Prostate gland (tissue), 2 donors: Measurements from ENCODE around the gene EPS8. TPM values are rescaled to one million over a fixed set of nuclear protein-coding genes. Genes with fewer than 3 reads are reported as not detected.
"Not testable (repeated sequence)": the region's sequence is repeated elsewhere in the genome, so short reads cannot be mapped to it uniquely, and the experiment has no call there.

Source experiments
- DNase-seq: peaks from one replicate; pipeline ENCODE4 v3.0.0-alpha.2; 2019; ENCODE audit warnings: low spot score
- H3K27ac ChIP-seq, 2 donors: fragments of 200-600 bp; sonication (generic); 2 replicates each; pipeline ENCODE4 v1.5.1; 2017 to 2019
- H3K27me3 ChIP-seq: fragments of 200-600 bp; sonication (generic); replicated peaks from 2 replicates; pipeline ENCODE4 v1.5.1; 2019; ENCODE audit not compliant: insufficient read depth
- H3K36me3 ChIP-seq, 2 donors: fragments of 200-600 bp; sonication (generic); 1 replicate in 1 of 2; 2 replicates in 1 of 2; pipeline versions ENCODE4 v1.5.1 to v1.8.1; 2017 to 2019
- H3K4me1 ChIP-seq: fragments of 200-600 bp; sonication (generic); replicated peaks from 2 replicates; pipeline ENCODE4 v1.5.1; 2019
- H3K4me3 ChIP-seq, 2 donors: fragments of 200-600 bp; sonication (generic); 2 replicates each; pipeline ENCODE4 v1.5.1; 2017 to 2019
- H3K9me3 ChIP-seq: fragments of 200-600 bp; sonication (generic); 2 replicates; pipeline ENCODE4 v1.5.1; 2017
- POLR2A ChIP-seq: fragments of 450-650 bp; IDR thresholded peaks from one replicate; pipeline ENCODE4 v1.6.1; 2016; ENCODE audit warnings: antibody characterized with exemption, mild to moderate bottlenecking
- POLR2AphosphoS5 ChIP-seq: sonication (generic); formaldehyde crosslinking; IDR thresholded peaks from one replicate; pipeline ENCODE4 v1.6.1; 2017; ENCODE audit warnings: antibody characterized with exemption
- WGBS: methylation state at CpG from one replicate; pipeline ENCODE4 v1.1.5; 2018; 5-methylcytosine and 5-hydroxymethylcytosine counted together
- intact Hi-C: fragments of 100-400 bp; cut with DNase I; formaldehyde crosslinking; loops from one replicate; pipeline ENCODE4 v1.14.2; 2022
- total RNA-seq, 2 donors: library from RNA; depleted of rRNA; stranded (reverse); fragments of >200 nt; gene quantifications; one replicate each; pipeline ENCODE4 v1.1.0, GENCODE V29; 2016
- TF ChIP-seq, protein P1 (sequence below), 4 experiments: fragments of 200-600 bp in 2 of 4; fragments of 450-650 bp in 2 of 4; sonication (generic) in 2 of 4; IDR thresholded peaks; 1 replicate in 3 of 4; 2 replicates in 1 of 4; pipeline ENCODE4 v1.5.1; 2016 to 2019; ENCODE audit warnings: antibody characterized with exemption in 4 of 4, mild to moderate bottlenecking in 2 of 4, moderate library complexity in 2 of 4

Gene EPS8
- total RNA-seq, 2 donors from 2014 or later: 47.5 to 67.4 TPM

DNA sequence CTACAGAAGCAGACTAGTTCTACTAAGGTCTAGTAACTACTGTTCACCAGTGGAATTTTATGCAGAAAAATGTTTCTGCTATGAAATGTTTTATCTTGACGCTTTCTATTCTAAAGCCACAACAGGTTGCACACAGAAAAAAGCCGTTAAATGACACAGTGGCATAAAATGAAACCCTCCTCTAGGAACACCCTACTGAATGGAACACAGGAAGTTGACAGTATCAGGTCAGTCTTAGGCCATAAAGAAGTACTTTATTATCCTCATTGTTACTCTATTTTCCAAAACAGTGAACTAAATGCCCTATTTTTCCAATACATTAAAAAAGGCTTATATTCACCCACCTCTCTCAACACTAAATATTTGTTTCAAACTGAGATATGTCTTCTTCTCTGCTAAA, 21.9 kb downstream of the EPS8 start:
- DNase-seq: no peak
- H3K9me3 ChIP-seq: no peaks in the 10 kb centered on the region
- 76% methylated on average over 2 of the region's 2 CpGs for WGBS
- no peaks in the 10 kb centered on the region for H3K36me3 ChIP-seq
- H3K27ac ChIP-seq: no peak overlapping the region
- intact Hi-C loops: no loop called here
- TF ChIP-seq, protein P1, sequence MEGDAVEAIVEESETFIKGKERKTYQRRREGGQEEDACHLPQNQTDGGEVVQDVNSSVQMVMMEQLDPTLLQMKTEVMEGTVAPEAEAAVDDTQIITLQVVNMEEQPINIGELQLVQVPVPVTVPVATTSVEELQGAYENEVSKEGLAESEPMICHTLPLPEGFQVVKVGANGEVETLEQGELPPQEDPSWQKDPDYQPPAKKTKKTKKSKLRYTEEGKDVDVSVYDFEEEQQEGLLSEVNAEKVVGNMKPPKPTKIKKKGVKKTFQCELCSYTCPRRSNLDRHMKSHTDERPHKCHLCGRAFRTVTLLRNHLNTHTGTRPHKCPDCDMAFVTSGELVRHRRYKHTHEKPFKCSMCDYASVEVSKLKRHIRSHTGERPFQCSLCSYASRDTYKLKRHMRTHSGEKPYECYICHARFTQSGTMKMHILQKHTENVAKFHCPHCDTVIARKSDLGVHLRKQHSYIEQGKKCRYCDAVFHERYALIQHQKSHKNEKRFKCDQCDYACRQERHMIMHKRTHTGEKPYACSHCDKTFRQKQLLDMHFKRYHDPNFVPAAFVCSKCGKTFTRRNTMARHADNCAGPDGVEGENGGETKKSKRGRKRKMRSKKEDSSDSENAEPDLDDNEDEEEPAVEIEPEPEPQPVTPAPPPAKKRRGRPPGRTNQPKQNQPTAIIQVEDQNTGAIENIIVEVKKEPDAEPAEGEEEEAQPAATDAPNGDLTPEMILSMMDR (IDR thresholded peaks at IDR 0.05): no peak
- TF ChIP-seq POLR2AphosphoS5 (no peak), POLR2A (no peak)
- H3K4me1 ChIP-seq: no peaks in the 10 kb centered on the region
- H3K4me3 ChIP-seq: no peak overlapping the region
- H3K27me3 ChIP-seq: no peaks in the 10 kb centered on the region

DNA sequence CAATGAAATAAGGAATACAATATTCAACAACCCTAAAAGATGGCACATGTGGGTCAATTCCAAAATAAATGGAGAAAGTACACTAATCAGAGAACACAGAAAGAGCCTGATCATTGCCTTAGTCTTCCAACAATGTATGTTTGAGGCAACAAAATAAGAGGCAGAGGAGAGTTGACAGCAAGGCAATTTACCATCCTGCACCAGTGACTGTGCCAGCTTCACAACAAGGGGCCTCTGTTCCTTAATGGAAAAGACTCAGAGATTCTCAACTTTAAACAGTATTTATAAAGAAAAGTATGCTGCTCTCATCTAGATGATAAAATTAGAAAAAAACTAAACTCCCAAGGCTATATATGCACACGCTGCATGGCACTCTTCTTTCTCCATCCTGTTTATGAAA, 25.9 kb downstream of the EPS8 start:
- DNase-seq: no peak
- Histone ChIP-seq H3K4me3 (no peak overlapping the region), H3K4me1 (no peaks in the 10 kb centered on the region), H3K27me3 (no peaks in the 10 kb centered on the region), H3K27ac (no peak overlapping the region), H3K36me3 (no peaks in the 10 kb centered on the region), H3K9me3 (no peaks in the 10 kb centered on the region)
- intact Hi-C loops: no loop called here
- TF ChIP-seq, protein P1 (IDR thresholded peaks at IDR 0.05): no peak
- TF ChIP-seq POLR2A: no peak
- no peak for TF ChIP-seq POLR2AphosphoS5
- 58% methylated on average over 1 of the region's 1 CpG for WGBS

DNA sequence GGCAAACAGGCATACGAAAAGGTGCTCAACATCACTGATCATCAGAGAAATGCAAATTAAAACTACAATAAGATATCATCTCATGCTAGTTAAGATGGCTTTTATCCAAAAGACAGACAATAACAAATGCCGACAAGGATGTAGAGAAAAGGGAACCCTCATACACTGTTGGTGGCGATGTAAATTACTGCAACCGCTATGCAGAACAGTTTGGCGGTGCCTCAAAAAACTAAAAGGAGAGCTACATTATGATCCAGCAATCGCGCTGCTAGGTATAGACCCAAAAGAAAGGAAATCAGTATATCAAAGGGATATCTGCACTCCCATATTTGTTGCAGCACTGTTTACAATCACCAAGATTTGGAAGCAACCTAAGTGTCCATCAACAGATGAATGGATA, 27.0 kb downstream of the EPS8 start:
- DNase-seq, H3K27me3 ChIP-seq, intact Hi-C loops, H3K36me3 ChIP-seq, H3K4me1 ChIP-seq, H3K4me3 ChIP-seq, H3K9me3 ChIP-seq, H3K27ac ChIP-seq: not testable (repeated sequence)
- 90% methylated on average over 7 of the region's 7 CpGs for WGBS

DNA sequence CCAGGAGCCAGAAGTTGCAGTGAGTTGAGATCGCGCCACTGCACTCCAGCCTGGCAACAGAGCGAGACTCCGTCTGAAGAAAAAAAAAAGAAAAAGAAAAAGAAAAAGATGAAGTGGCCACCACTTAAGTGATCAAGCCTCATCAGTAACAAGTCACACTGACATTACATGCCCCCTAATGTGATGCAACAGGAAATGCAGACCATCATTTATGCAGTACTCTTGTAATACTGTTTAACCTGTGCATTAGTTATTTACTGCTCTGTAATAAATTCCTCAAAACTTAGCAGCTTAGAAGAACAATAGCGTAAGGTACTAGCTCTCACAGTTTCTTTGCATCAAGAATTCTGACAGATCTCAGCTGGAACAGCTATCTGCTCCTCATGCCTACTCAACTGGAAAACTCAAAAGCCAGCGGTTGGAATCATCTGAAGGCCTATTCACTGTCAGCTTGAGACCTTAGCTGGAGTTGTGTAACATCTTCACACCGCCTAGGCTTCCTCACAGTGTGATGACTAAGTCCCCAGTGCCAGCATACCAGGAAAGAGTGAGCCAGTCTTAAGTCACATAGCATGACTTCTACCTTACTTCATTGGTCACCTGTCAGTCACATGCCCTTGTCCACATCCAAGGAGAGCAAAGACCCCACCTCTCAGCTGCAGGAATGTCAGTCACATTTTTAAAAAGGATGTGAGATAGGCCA, 31.5 kb downstream of the EPS8 start:
- TF ChIP-seq POLR2A (no peak), POLR2AphosphoS5 (no peak)
- TF ChIP-seq, protein P1 (IDR thresholded peaks at IDR 0.05): no peak
- intact Hi-C loops: no loop called here
- H3K27me3 ChIP-seq: no peaks in the 10 kb centered on the region
- DNase-seq: no peak
- 92% methylated on average over 7 of the region's 7 CpGs for WGBS
- no peaks in the 10 kb centered on the region for H3K9me3 ChIP-seq
- no peak overlapping the region for H3K4me3 ChIP-seq
- H3K4me1 ChIP-seq: no peaks in the 10 kb centered on the region
- H3K27ac ChIP-seq: no peak overlapping the region
- no peaks in the 10 kb centered on the region for H3K36me3 ChIP-seq

DNA sequence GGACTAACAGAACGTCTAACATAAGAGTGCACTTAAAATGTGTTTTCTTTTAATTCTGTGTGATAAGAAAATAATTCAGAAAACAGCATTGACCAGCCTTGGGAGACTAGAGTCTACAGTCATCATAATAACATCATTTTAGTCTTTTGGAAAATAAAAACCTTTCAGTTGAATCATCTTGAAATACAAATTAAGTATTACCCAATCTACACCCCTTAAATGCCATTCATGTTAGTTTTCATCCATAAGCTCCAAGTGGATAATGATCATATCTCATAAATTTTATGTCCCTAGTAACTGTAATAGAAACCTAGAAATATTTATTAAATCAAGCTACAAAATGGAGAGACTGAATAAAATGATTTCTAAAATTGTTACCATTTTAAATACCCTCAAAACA, 32.4 kb downstream of the EPS8 start:
- H3K9me3 ChIP-seq: no peaks in the 10 kb centered on the region
- H3K4me1 ChIP-seq: no peaks in the 10 kb centered on the region
- WGBS: 87% methylated on average over 1 of the region's 1 CpG
- no peak overlapping the region for H3K4me3 ChIP-seq
- H3K36me3 ChIP-seq: no peaks in the 10 kb centered on the region
- intact Hi-C loops: no loop called here
- DNase-seq: no peak
- TF ChIP-seq, protein P1 (IDR thresholded peaks at IDR 0.05): no peak
- TF ChIP-seq POLR2AphosphoS5: no peak
- TF ChIP-seq POLR2A: no peak
- no peaks in the 10 kb centered on the region for H3K27me3 ChIP-seq
- no peak overlapping the region for H3K27ac ChIP-seq
